HT1080 (cell line): ENCODE results near the gene OLFM4. TPM values are rescaled to one million over a fixed set of nuclear protein-coding genes. Genes with fewer than 3 reads are reported as not detected.

Experiments
- DNase-seq: peaks from one replicate; pipeline ENCODE4 v3.0.0-alpha.2; 2015; ENCODE audit warnings: low read depth
- total RNA-seq: library from RNA; depleted of rRNA; stranded (reverse); fragments of >200 nt; shearing (Covaris generic); gene quantifications from 2 replicates; pipeline ENCODE4 v1.2.3, GENCODE V29; 2014; rRNA removed

OLFM4 gene
- total RNA-seq, 1 experiment from 2014 or later = not detected

DNA sequence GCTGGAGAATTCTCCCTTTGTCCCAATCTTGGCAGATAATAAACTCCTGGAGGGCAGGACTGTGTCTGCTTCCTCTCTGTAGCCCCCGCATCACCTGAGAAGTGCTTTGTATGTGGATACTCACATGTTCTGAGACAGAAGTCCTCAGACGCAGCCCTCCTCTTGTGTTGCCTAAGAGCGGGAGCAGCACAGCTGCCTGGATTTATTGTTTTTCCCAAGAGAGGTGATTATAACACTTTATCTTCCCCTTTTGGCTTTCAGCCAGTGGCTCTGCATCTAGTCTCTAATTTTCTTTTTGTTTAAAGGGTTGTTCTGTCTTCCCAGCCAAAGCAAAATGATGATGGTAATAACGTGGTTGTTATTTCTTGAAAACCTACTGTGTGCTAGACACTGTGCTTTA is 36.1 kb downstream of the OLFM4 start:
- DNase-seq = no peak

DNA sequence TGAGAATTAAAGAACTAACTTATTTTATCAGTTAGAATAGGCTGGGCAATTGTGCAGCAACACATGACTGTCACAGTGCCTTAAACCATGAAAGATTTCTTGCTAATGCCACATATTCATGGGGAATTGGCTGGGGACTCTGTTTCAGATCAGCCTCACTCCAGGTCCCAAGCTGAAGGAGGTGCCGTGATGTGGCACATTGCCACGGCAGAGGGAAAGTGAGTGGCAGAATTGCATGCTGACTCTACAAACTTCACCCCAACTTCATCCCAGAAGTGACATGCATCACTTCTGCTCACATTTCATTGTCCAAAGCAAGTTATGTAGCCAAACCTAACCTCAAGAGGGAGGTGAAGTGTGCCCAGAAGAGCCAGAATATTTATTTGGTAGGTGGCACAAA is 37.8 kb downstream of the OLFM4 start:
- no peak for DNase-seq

DNA sequence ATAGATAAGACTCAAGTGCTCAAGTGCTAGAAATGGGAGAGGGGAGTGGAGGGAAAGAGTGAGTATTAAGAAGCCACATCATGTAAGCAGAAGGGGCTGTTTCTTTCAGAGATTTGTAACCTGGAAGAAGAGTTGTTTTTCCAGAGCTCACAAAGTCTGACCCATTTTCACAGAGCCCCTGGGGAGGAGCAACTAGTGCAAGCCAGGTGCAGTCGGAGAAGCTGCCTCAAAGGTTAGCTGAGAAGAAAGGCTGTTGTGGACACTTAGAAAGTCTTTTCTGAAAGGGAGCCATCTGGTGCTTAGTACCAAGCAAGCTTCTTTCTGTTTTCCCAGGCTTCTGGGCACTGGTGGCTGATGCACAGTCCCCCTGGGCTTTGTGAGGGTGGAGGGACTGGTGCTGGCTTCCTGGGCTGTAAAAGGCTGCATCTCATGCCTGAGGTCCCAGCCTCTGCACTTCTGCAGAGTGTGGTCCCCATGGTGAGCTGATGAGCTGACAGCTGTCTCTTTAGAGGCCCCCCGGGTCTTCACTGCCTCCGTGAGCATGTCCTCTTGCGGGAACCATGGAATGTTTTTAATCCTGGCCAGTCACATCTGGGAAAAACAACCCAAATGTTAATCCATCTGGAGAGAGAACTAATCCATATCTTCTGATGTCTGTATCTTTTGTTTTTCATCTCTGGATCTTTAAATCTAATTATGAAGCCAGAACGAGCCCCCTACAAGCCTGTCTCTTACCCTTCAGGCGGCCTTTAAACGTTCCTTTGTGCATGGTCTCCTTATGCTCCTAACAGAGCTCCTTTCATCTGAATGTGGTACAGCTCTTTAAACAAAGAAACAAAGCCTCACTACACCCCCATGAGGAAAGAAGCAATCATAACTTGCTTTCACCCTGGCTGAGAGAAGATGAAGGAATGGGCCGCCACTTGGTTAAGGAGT is 40.2 kb downstream of the OLFM4 start:
- no peak for DNase-seq

DNA sequence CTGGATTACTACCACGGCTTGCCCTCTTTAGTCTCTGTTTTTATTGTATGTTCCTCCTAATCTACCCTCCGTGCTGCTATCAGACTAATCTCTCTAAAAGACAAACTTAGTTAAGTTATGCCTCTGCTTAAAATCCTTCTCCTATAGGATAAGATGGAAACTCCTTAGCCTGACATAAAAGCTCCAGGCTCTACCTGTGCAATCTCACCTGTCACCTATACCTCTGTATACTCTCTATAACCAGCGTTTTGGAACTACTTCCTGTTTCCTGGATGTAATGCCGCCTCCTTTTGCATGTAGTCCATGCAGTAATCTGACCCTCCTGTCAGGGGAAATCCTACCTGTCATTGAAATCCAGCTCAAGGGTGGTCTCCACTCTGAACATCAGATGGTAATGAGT is 41.2 kb downstream of the OLFM4 start:
- no peak for DNase-seq

DNA sequence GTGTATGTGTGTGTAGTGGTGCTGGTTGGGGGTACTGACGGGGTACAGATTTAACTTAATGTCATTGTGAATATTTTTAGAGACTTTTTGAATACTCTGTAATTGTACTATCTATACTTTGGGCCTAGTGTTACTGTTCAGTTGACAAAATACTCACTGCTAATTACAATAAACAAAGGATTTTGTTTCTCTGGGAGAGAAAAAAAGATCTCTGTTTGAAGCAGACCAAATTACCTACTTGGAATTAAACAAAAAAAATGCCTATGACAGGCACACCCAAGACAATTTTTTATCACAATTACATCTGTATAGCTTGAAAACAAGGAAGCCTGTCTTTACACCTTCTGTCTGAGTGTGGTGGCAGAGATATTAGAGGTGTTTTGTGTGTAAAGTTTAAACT is 45.1 kb downstream of the OLFM4 start:
- DNase-seq = no peak

DNA sequence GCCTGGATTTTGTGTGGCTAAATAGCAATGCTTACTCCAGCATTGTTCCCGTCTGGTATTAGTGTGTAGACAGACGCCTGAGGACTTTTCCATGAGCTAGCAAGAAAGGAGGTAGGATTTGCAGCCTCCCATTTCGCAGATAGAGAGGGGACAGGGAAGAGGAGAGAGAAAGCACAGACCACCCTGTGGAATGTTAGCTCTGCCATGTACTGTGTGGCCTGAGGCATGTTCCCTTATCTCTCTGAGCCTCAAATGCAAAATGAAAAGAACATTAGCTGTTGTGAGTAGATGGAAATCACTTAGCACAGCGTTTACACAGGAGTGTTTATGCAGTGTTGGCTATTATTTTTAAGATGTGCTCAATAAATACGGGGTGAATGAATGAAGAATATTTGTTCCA is 45.5 kb downstream of the OLFM4 start:
- no peak for DNase-seq

DNA sequence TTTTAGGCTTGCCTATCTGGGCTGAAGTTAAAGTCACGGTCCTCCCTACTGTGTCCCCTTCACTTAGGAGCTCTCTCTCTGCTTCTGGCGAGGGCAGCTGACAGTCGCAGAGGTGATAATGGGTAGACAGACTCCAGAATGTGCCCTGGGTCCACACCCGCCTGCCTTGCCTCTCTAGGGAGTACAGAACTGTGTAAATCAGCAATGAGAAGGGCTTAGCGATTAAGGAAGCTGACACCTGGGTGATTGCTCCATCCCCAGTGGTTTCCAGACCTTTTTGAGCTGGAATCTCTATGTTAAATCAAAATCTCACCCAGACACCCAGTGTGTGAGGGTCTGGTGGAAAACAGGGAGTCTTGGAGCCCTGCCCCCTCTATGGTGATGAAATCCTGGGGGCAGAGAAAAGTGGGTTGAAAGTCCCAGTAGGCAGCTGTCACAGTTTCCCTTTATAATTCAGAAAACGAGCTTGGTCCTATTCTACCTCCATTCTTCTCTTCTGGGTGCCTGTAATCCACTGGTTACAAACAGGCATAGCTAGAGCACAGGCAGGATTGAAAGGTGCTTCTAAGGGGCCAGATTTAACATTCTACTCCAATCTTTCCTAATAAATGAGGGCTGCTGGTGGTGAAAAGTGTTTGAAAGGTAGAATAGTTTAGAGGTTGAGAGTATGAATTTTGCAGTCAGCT is 46.9 kb downstream of the OLFM4 start:
- DNase-seq = no peak

DNA sequence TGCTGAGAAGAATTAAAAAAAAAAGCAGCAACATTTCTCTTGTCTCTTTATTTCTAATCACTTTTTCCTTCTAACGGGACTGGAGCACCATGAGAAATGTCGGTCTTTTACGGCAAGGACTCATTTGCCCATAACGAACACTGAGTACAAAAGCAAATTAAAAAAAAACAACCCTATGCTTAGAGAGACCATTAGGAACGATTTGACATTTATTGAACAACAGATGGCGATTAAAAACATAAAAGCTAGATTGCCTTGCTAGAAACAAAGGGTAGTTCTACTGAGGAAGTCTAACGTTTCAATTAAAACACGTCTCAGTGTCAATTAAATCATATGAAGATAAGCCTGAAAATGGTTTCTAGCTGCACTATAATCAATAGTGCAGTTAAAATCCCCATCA is 51.1 kb downstream of the OLFM4 start:
- no peak for DNase-seq

DNA sequence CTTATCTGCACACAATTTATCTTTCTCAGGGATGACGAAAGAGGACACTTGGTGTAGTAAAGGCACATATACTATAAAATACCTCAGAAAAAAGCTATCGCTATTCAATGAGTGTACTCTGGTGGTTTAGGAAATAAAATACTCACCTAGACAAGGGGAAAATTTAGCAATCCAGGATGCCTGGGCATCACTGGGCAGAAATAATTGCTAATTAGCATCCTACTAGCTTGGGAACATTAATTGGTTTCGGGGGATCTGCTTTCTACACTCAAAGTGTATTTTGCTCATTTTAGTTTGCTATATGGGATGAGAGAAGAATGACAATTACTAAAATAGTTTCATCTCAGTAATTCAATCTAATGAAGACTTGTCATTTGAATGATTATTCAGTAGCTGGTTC is 60.3 kb downstream of the OLFM4 start:
- DNase-seq = no peak

DNA sequence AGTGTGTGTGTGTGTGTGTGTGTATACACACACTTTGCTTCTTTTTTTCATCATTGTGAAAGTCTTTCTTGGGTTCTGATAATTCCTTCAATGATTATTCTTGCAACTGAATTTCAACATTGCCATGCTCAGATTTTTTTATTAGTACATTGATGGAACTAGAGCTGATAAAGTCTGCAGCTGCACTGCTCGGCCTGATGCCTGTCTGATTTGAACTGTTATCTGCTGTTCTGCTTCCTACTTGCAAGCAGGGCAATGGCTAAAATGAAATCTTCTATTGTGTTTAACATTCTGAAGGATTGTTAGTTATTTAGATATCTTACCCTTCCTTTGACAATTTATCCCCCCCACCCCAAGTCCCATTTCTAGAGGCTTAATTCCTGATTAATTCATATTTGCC is 61.3 kb downstream of the OLFM4 start:
- DNase-seq = no peak

DNA sequence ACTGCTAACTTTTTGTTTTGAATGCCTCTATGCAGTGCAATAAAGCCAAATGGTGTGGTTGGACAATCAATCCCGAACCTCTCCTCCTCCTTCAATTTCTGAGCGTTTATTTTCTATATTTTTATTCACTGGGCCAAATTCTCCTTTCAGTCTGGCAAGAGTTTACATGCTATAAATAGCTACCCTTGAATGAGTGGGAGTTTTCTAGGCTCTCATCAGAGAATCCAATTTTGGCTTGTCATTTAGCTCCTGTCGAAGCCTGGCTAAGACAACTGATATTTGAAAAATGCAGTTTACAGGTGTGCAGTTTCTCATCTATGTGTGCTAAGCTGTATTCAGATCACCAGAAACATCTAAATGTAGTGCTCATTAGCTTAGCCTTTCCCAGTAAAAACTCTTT is 61.8 kb downstream of the OLFM4 start:
- DNase-seq = no peak

DNA sequence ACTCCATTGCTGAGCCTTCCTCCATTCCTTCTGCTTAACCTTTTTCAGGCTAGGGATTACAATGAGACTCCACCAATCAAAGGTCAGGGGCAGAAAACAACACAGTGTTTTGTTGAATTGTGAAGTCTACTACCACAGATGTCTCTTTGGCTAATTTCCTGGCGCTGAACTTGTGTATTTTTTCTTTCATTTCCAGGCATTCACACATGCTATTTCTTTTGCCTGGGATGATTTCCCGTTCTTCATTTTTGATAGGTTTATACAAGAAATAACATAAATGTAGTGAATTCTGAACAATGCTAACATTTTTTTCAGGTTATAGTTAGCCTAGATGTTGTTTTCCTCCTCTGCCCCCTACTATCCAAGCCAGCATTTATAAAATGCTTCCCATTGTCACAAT is 64.3 kb downstream of the OLFM4 start:
- no peak for DNase-seq

DNA sequence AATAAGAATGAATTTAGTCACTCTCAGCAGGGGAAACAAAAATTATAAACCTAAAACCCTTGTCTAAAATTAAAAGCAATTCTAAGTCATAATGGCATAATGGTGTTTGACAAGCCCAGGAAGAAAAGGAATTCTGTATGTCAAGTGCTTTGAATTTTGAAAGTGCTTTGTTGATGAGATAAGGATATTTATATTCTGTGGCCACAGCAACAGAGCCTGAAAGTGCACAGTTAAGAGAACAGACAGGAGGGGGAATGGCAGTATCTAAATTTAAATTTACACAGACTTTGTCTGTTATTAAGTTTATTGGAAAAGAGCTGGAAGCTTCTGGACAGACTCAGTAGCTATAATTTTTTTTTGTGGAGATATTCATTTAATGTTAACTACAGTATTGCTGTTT is 69.8 kb downstream of the OLFM4 start:
- no peak for DNase-seq

DNA sequence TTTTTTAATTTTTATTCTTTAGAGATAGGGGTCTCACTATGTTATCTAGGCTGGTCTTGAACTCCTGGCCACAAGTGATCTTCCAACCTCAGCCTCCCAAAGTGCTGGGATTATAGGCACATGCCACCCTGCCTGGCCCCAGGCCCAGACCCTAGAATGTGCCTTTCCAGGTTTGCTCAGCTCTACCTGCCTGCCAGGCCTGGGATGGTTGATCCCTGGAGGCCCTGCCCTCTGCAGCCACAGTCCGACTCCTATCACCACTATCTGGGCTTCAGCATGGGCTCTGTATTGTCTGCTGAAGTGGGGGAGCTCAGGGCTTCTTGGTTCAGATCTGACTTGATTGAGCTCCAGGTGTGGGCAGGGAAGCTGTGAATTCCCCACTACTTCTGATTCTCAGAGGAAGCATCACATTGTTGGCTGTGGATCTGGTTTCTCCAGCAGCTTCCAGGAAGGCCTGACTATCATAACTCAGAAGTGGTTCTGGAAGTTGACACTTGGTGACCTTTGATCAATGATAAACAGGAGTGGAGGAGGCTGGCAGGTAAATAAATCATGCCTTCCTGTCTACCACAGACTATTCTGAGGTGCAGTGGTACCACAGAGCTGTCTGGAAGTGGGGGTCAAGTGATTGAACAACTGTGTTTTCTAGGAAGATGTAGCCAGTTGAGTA is 71.9 kb downstream of the OLFM4 start:
- no peak for DNase-seq

Other genes starting within 250 kb of the OLFM4 start
- not detected in 2 replicates for gene PCDH8, start 180.2 kb upstream of the OLFM4 start, total RNA-seq